Measurements from ENCODE around the gene RPUSD4. TPM values are rescaled to one million over a fixed set of nuclear protein-coding genes. Genes with fewer than 3 reads are reported as not detected.

Gene RPUSD4
- polyA plus RNA-seq (2013): 16.6 and 16.8 TPM in 2 replicates

- H3K9me3 ChIP-seq (ENCODE audit: insufficient read depth, low read depth, low read length): no peaks in the 10 kb centered on the region
- no CpG with 5 or more reads among the region's 62 CpGs for WGBS (ENCODE audit: extremely low coverage, insufficient coverage, insufficient read length)
- H2BK120ac ChIP-seq (ENCODE audit: insufficient read depth, low read length, poor library complexity): peak within 1 kb of the TSS; percentile 68
- H2BK12ac ChIP-seq (ENCODE audit: low read length): no peak within 1 kb of the TSS
- H3K18ac ChIP-seq (ENCODE audit: low read length): peak within 1 kb of the TSS; percentile 5
- peak within 1 kb of the TSS; percentile 9 for H2AK5ac ChIP-seq (ENCODE audit: low read length)
- H3K27me3 ChIP-seq (ENCODE audit: insufficient read depth, low read length): no peaks in the 10 kb centered on the region
- no peak within 1 kb of the TSS for H3K23ac ChIP-seq (ENCODE audit: low read length)
- peak within 1 kb of the TSS; percentile 90 for H3K4me2 ChIP-seq (ENCODE audit: low read length)
- peak within 1 kb of the TSS; percentile 87 for H4K12ac ChIP-seq (ENCODE audit: low read depth, low read length)
- peak within 1 kb of the TSS; percentile 72 for H3K14ac ChIP-seq (ENCODE audit: low read length)
- no peak within 1 kb of the TSS for H3K27ac ChIP-seq (ENCODE audit: low read depth, low read length)
- peak within 1 kb of the TSS; percentile 99 for H4K8ac ChIP-seq (ENCODE audit: low read depth, low read length)
- H2BK5ac ChIP-seq (ENCODE audit: low read depth, low read length, poor library complexity): peak within 1 kb of the TSS; percentile 45
- peak within 1 kb of the TSS; percentile 93 for H2AFZ ChIP-seq (ENCODE audit: insufficient read depth, low read length, poor library complexity)
- H3K9ac ChIP-seq (ENCODE audit: low read length): peak within 1 kb of the TSS; percentile 81
- peaks cover 5% of the 10 kb centered on the region for H3K79me2 ChIP-seq (ENCODE audit: control insufficient read depth, insufficient read depth, low read length, poor library complexity)
- peak within 1 kb of the TSS; percentile 50 for H4K91ac ChIP-seq (ENCODE audit: low read depth, low read length)
- peaks cover 7% of the 10 kb centered on the region for H3K79me1 ChIP-seq (ENCODE audit: low read length)
- H3K4ac ChIP-seq (ENCODE audit: low read depth, low read length): peak within 1 kb of the TSS; percentile 24
- H3K4me3 ChIP-seq (ENCODE audit: low read depth, low read length): peak within 1 kb of the TSS; percentile 92
- peak; percentile 97 to 98 for DNase-seq
- peaks cover 3 to 6% of the 10 kb centered on the region in 2 experiments for H3K36me3 ChIP-seq (ENCODE audit: control insufficient read depth in 1 of 2, insufficient read depth in 2 of 2, low read length in 2 of 2)
- H3K4me1 ChIP-seq (ENCODE audit: control insufficient read depth in 1 of 2, insufficient read depth in 2 of 2, low read length in 2 of 2): peaks cover 0 to 3% of the 10 kb centered on the region in 2 experiments
Observed at GRCh38 chr11:126211236-126212088, at the start of gene RPUSD4, which contains the start of gene FAM118B. Gene RPUSD4, minus strand, starts transcription at chr11:126211650. Its CDS starts 12 bp downstream, at chr11:126211638. Gene FAM118B, plus strand, starts transcription at chr11:126211782. Its CDS starts 23,220 bp downstream, at chr11:126235002.

- H3K27ac ChIP-seq (ENCODE audit: low read depth, low read length): no peak overlapping the region
- WGBS (ENCODE audit: extremely low coverage, insufficient coverage, insufficient read length): no CpG with 5 or more reads among the region's 2 CpGs
- DNase-seq: peak; percentile 46 to 78
Observed at GRCh38 chr11:126257764-126258163, 46.3 kb upstream of the RPUSD4 start.

GRCh38 chr11:126257144-126257543 lies 45.7 kb upstream of the RPUSD4 start:
- no peak overlapping the region for H3K4ac ChIP-seq (ENCODE audit: low read depth, low read length)
- H3K36me3 ChIP-seq (ENCODE audit: control insufficient read depth in 1 of 2, insufficient read depth in 2 of 2, low read length in 2 of 2): peaks cover 12 to 31% of the 10 kb centered on the region in 2 experiments
- no CpG with 5 or more reads among the region's 2 CpGs for WGBS (ENCODE audit: extremely low coverage, insufficient coverage, insufficient read length)
- H3K27ac ChIP-seq (ENCODE audit: low read depth, low read length): no peak overlapping the region
- no peaks in the 10 kb centered on the region for H3K4me1 ChIP-seq (ENCODE audit: control insufficient read depth in 1 of 2, insufficient read depth in 2 of 2, low read length in 2 of 2)
- H3K9me3 ChIP-seq (ENCODE audit: insufficient read depth, low read depth, low read length): no peaks in the 10 kb centered on the region
- H3K79me2 ChIP-seq (ENCODE audit: control insufficient read depth, insufficient read depth, low read length, poor library complexity): no peaks in the 10 kb centered on the region
- no peak overlapping the region for H3K14ac ChIP-seq (ENCODE audit: low read length)
- no peak overlapping the region for H2BK5ac ChIP-seq (ENCODE audit: low read depth, low read length, poor library complexity)
- H3K4me2 ChIP-seq (ENCODE audit: low read length): no peak overlapping the region
- H3K27me3 ChIP-seq (ENCODE audit: insufficient read depth, low read length): no peaks in the 10 kb centered on the region
- no peak overlapping the region for H3K23ac ChIP-seq (ENCODE audit: low read length)
- no peak overlapping the region for H3K18ac ChIP-seq (ENCODE audit: low read length)
- no peak overlapping the region for H3K9ac ChIP-seq (ENCODE audit: low read length)
- no peak overlapping the region for H4K8ac ChIP-seq (ENCODE audit: low read depth, low read length)
- H4K91ac ChIP-seq (ENCODE audit: low read depth, low read length): no peak overlapping the region
- no peak overlapping the region for H4K12ac ChIP-seq (ENCODE audit: low read depth, low read length)
- H3K4me3 ChIP-seq (ENCODE audit: low read depth, low read length): no peak overlapping the region
- no peak overlapping the region for H2AK5ac ChIP-seq (ENCODE audit: low read length)
- H2AFZ ChIP-seq (ENCODE audit: insufficient read depth, low read length, poor library complexity): no peak overlapping the region
- DNase-seq: peak in 1 of 2 donors; percentile 27
- H3K79me1 ChIP-seq (ENCODE audit: low read length): no peaks in the 10 kb centered on the region
- no peak overlapping the region for H2BK12ac ChIP-seq (ENCODE audit: low read length)
- H2BK120ac ChIP-seq (ENCODE audit: insufficient read depth, low read length, poor library complexity): no peak overlapping the region

More at GRCh38 chr11:126257764-126258163, 46.3 kb upstream of the RPUSD4 start:
- no peak overlapping the region for H2BK5ac ChIP-seq (ENCODE audit: low read depth, low read length, poor library complexity)
- no peak overlapping the region for H4K12ac ChIP-seq (ENCODE audit: low read depth, low read length)
- H3K14ac ChIP-seq (ENCODE audit: low read length): no peak overlapping the region
- H2BK120ac ChIP-seq (ENCODE audit: insufficient read depth, low read length, poor library complexity): no peak overlapping the region
- no peak overlapping the region for H3K9ac ChIP-seq (ENCODE audit: low read length)
- no peak overlapping the region for H2AK5ac ChIP-seq (ENCODE audit: low read length)
- no peaks in the 10 kb centered on the region for H3K4me1 ChIP-seq (ENCODE audit: control insufficient read depth in 1 of 2, insufficient read depth in 2 of 2, low read length in 2 of 2)
- no peaks in the 10 kb centered on the region for H3K79me1 ChIP-seq (ENCODE audit: low read length)
- H3K4ac ChIP-seq (ENCODE audit: low read depth, low read length): no peak overlapping the region
- no peaks in the 10 kb centered on the region for H3K79me2 ChIP-seq (ENCODE audit: control insufficient read depth, insufficient read depth, low read length, poor library complexity)
- no peak overlapping the region for H2BK12ac ChIP-seq (ENCODE audit: low read length)
- H3K36me3 ChIP-seq (ENCODE audit: control insufficient read depth in 1 of 2, insufficient read depth in 2 of 2, low read length in 2 of 2): peaks cover 11 to 30% of the 10 kb centered on the region in 2 experiments
- H3K27me3 ChIP-seq (ENCODE audit: insufficient read depth, low read length): no peaks in the 10 kb centered on the region
- no peak overlapping the region for H3K23ac ChIP-seq (ENCODE audit: low read length)
- no peak overlapping the region for H3K18ac ChIP-seq (ENCODE audit: low read length)
- no peak overlapping the region for H4K8ac ChIP-seq (ENCODE audit: low read depth, low read length)
- H3K4me3 ChIP-seq (ENCODE audit: low read depth, low read length): no peak overlapping the region
- H3K4me2 ChIP-seq (ENCODE audit: low read length): no peak overlapping the region
- no peaks in the 10 kb centered on the region for H3K9me3 ChIP-seq (ENCODE audit: insufficient read depth, low read depth, low read length)
- H4K91ac ChIP-seq (ENCODE audit: low read depth, low read length): no peak overlapping the region
- H2AFZ ChIP-seq (ENCODE audit: insufficient read depth, low read length, poor library complexity): no peak overlapping the region

- Histone ChIP-seq H4K12ac (ENCODE audit: low read depth, low read length) (no peak overlapping the region), H3K79me2 (ENCODE audit: control insufficient read depth, insufficient read depth, low read length, poor library complexity) (no peaks in the 10 kb centered on the region), H3K18ac (ENCODE audit: low read length) (no peak overlapping the region), H3K9ac (ENCODE audit: low read length) (no peak overlapping the region), H3K4ac (ENCODE audit: low read depth, low read length) (no peak overlapping the region), H2AFZ (ENCODE audit: insufficient read depth, low read length, poor library complexity) (no peak overlapping the region), H4K8ac (ENCODE audit: low read depth, low read length) (no peak overlapping the region), H3K4me1 (ENCODE audit: control insufficient read depth in 1 of 2, insufficient read depth in 2 of 2, low read length in 2 of 2) (no peaks in the 10 kb centered on the region), H3K27ac (ENCODE audit: low read depth, low read length) (no peak overlapping the region), H2BK12ac (ENCODE audit: low read length) (no peak overlapping the region), H2BK5ac (ENCODE audit: low read depth, low read length, poor library complexity) (no peak overlapping the region), H3K9me3 (ENCODE audit: insufficient read depth, low read depth, low read length) (no peaks in the 10 kb centered on the region), H2BK120ac (ENCODE audit: insufficient read depth, low read length, poor library complexity) (no peak overlapping the region), H3K4me3 (ENCODE audit: low read depth, low read length) (no peak overlapping the region), H3K27me3 (ENCODE audit: insufficient read depth, low read length) (no peaks in the 10 kb centered on the region), H3K14ac (ENCODE audit: low read length) (no peak overlapping the region), H2AK5ac (ENCODE audit: low read length) (no peak overlapping the region), H3K23ac (ENCODE audit: low read length) (no peak overlapping the region), H3K79me1 (ENCODE audit: low read length) (no peaks in the 10 kb centered on the region), H3K4me2 (ENCODE audit: low read length) (no peak overlapping the region), H4K91ac (ENCODE audit: low read depth, low read length) (no peak overlapping the region), H3K36me3 (ENCODE audit: control insufficient read depth in 1 of 2, insufficient read depth in 2 of 2, low read length in 2 of 2) (peaks cover 8 to 27% of the 10 kb centered on the region in 2 experiments)
- DNase-seq: no peak
- no CpG with 5 or more reads among the region's 4 CpGs for WGBS (ENCODE audit: extremely low coverage, insufficient coverage, insufficient read length)
Observed at GRCh38 chr11:126256216-126256615, 44.8 kb upstream of the RPUSD4 start.

Data from trophoblast cell (in vitro differentiated cells and primary cell).